Measurements from ENCODE around the gene RBMS2. TPM values are rescaled to one million over a fixed set of nuclear protein-coding genes. Genes with fewer than 3 reads are reported as not detected.

RBMS2 gene
- total and polyA plus RNA-seq, 2 experiments from 2014 or later: 28.7 TPM

DNA sequence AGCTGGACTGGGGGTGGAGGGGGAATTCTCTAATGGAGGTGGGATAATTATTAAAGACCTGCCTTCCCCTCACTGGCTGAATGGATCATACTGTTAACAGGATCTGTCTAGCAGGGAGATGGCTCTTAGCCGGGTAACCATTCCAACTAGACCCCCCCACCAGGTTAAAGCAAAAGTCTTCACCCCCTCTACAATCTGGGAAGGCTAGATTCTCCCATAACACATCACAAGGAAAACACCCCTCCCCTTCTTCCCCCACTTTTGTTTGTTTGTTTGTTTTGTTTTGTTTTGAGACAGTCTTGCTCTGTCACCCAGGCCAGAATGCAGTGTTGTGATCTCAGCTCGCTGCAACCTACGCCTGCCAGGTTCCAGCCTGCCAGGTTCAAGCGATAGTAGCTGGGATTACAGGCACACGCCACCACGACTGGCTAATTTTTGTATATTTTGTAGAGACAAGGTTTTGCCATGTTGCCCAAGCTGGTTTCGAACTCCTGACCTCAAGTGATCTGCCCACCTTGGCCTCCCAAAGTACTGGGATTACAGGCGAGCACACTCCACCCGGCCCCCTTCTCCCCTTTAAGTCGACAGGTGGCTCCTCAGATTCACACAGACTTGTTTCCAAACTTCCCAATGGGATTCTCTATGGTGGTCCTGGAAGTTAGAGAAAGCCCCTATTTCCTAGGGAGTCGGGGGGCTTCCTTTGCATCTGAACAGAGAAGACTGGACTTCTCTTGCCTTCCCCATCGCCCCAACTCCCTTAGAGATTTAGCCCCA is 112.0 kb downstream of the RBMS2 start:
- Histone ChIP-seq H3K4me1 (ENCODE audit: insufficient read depth) (peaks cover 43% of the 10 kb centered on the region), H3K27ac (no peak overlapping the region; the same call in 1 of the 2 replicates)
- in situ Hi-C loops (cut with MboI): no loop called here

DNA sequence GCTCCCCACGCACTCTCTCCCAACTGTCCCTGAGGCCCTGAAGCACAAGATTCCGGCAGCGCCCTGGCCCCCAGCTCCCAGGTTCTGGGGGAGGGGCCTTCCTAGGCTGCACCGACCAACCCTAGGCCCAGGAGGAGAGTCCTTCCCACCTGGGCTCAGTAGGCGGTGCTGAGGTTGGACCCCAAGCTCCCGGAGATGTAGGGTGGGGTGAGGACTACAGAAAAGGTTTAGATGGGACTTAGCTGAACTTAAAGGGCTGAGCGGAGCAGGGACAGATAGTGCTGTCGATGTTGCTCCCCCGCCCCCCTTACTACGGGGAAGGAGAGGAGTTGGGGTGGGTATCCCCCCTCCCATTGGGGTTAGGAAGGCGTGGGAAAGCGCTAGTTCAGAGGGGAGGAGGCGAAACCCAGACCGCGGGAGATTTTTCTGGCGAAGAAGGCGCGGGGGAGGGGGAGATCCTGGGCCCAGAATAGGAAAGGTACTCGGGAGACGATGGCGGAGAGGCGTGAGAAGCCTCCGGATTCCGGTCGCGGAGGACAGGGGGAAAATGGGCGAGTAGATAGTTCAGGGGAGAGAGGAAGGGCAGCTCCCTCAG is 112.7 kb downstream of the RBMS2 start:
- peak overlapping the region; percentile 76 for H2AFZ ChIP-seq
- peak; percentile 35 for DNase-seq
- in situ Hi-C loops (cut with MboI): no loop called here

More for the DNA sequence above, 112.0 kb downstream of the RBMS2 start:
- H3F3A ChIP-seq (ENCODE audit: insufficient read depth): peaks cover 36% of the 10 kb centered on the region
- H4K20me1 ChIP-seq (ENCODE audit: insufficient read depth): no peaks in the 10 kb centered on the region; the same call in 1 of the 2 replicates
- H3K36me3 ChIP-seq (ENCODE audit: low read depth): peaks cover 14% of the 10 kb centered on the region
- peak overlapping the region; percentile 83 for H3K4me2 ChIP-seq (ENCODE audit: unreplicated experiment)
- 45 to 47% methylated on average over 12 of the region's 12 CpGs for WGBS, 2 experiments (ENCODE audit: low coverage in 1 of 2, low lambda C conversion rate in 2 of 2, missing lambda C conversion rate in 2 of 2)
- H3K9ac ChIP-seq: peak overlapping the region; percentile 83
- DNase-seq: peak; percentile 26
- TF ChIP-seq EZH2 (IDR thresholded peaks at IDR 0.05; ENCODE audit: insufficient read depth, poor library complexity, severe bottlenecking): no peak
- TF ChIP-seq EZH2phosphoT487 (IDR thresholded peaks at IDR 0.05; ENCODE audit: insufficient read depth, low read depth): no peak
- H2AFZ ChIP-seq: no peak overlapping the region
- H3K27me3 ChIP-seq (replicated peaks; ENCODE audit: insufficient read depth): no peaks in the 10 kb centered on the region
- peak overlapping the region; percentile 81 for H3K4me3 ChIP-seq
- no peaks in the 10 kb centered on the region for H3K9me3 ChIP-seq (ENCODE audit: low read depth)
- H3K9me2 ChIP-seq (ENCODE audit: insufficient read depth): no peaks in the 10 kb centered on the region
- H3K79me2 ChIP-seq (ENCODE audit: insufficient read depth): peaks cover 75% of the 10 kb centered on the region

DNA sequence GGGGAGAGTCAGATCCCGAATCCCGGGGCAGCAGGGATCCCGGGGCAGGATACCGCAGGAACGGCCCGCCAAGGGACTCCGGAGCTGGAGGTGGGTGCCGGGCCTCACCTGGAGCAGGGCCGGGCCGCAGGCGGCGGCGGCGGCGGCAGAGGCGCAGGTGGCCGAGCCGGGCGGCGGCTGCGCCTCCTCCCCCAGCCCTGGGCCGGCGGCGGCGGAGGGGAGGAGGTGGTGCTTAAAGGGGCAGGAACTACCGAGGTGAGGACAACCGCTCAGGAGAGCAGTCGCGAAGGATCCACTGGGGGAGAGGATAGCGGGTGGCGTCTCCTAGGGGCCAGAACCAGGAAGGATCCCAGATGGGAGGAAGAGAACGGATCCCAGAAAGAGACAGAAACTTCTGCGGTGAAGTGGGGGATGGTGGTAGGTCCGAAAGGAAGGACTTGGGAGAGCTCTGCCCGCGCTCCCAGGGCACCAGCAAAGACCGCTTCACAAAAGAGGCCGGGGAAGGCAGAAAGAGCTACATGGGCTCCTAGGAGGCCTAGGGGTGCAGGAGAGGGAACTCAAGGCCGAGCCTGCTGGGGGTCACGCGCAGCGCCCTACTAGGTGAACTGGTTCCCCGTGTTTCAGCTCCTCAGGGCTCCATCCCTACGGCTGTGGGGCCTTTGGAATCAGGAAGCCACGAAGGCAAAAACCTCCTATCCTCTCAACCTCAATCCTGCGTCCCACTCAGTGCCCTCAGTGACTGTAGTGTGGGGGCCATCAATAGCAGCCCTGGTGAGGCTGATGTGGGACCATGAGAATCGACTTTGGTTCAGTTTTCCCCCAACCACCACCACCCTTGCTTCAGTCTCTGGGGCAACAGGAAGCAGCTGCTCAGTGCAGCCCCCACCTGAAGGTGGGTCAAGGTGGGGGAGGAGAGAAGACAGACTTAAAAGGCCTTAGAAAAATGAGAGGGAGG is 113.5 kb downstream of the RBMS2 start:
- in situ Hi-C loops (cut with MboI): no loop called here
- H3K27me3 ChIP-seq (replicated peaks; ENCODE audit: insufficient read depth): no peaks in the 10 kb centered on the region
- peak overlapping the region; percentile 83 for H3K9ac ChIP-seq
- peaks cover 43% of the 10 kb centered on the region for H3K4me1 ChIP-seq (ENCODE audit: insufficient read depth)
- WGBS, 2 experiments (ENCODE audit: low coverage in 1 of 2, low lambda C conversion rate in 2 of 2, missing lambda C conversion rate in 2 of 2): 1 to 2% methylated on average over 40 to 47 of the region's 47 CpGs
- peak; percentile 88 for DNase-seq
- H3K9me3 ChIP-seq (ENCODE audit: low read depth): no peaks in the 10 kb centered on the region
- H3K27ac ChIP-seq: peak overlapping the region; percentile 87
- peak overlapping the region; percentile 76 for H2AFZ ChIP-seq
- H3K36me3 ChIP-seq (ENCODE audit: low read depth): peaks cover 27% of the 10 kb centered on the region
- peak overlapping the region; percentile 83 for H3K4me2 ChIP-seq (ENCODE audit: unreplicated experiment)
- peaks cover 71% of the 10 kb centered on the region for H3K79me2 ChIP-seq (ENCODE audit: insufficient read depth)
- H3K4me3 ChIP-seq: peak overlapping the region; percentile 81
- TF ChIP-seq EZH2phosphoT487 (IDR thresholded peaks at IDR 0.05; ENCODE audit: insufficient read depth, low read depth) (no peak), EZH2 (IDR thresholded peaks at IDR 0.05; ENCODE audit: insufficient read depth, poor library complexity, severe bottlenecking) (no peak)
- H3F3A ChIP-seq (ENCODE audit: insufficient read depth): peaks cover 42% of the 10 kb centered on the region
- no peaks in the 10 kb centered on the region for H3K9me2 ChIP-seq (ENCODE audit: insufficient read depth)
- no peaks in the 10 kb centered on the region; the same call in 1 of the 2 replicates for H4K20me1 ChIP-seq (ENCODE audit: insufficient read depth)

More for the DNA sequence above, 112.7 kb downstream of the RBMS2 start:
- H3K27ac ChIP-seq: peak overlapping the region; percentile 87
- TF ChIP-seq EZH2phosphoT487 (IDR thresholded peaks at IDR 0.05; ENCODE audit: insufficient read depth, low read depth) (no peak), EZH2 (IDR thresholded peaks at IDR 0.05; ENCODE audit: insufficient read depth, poor library complexity, severe bottlenecking) (no peak)
- H3K9me3 ChIP-seq (ENCODE audit: low read depth): no peaks in the 10 kb centered on the region
- H4K20me1 ChIP-seq (ENCODE audit: insufficient read depth): no peaks in the 10 kb centered on the region; the same call in 1 of the 2 replicates
- H3K36me3 ChIP-seq (ENCODE audit: low read depth): peaks cover 21% of the 10 kb centered on the region
- peak overlapping the region; percentile 81 for H3K4me3 ChIP-seq
- H3K4me2 ChIP-seq (ENCODE audit: unreplicated experiment): peak overlapping the region; percentile 83
- H3F3A ChIP-seq (ENCODE audit: insufficient read depth): peaks cover 35% of the 10 kb centered on the region
- peak overlapping the region; percentile 83 for H3K9ac ChIP-seq
- peaks cover 43% of the 10 kb centered on the region for H3K4me1 ChIP-seq (ENCODE audit: insufficient read depth)
- H3K79me2 ChIP-seq (ENCODE audit: insufficient read depth): peaks cover 71% of the 10 kb centered on the region
- 8 to 9% methylated on average over 20 to 27 of the region's 27 CpGs for WGBS, 2 experiments (ENCODE audit: low coverage in 1 of 2, low lambda C conversion rate in 2 of 2, missing lambda C conversion rate in 2 of 2)
- no peaks in the 10 kb centered on the region for H3K9me2 ChIP-seq (ENCODE audit: insufficient read depth)
- H3K27me3 ChIP-seq (replicated peaks; ENCODE audit: insufficient read depth): no peaks in the 10 kb centered on the region

Data from GM23248 (cell line).